Choroid plexus epithelial cell (primary cell): ENCODE data around the gene PSMC2.

Experiments used
- DNase-seq: peaks from one replicate; pipeline ENCODE4 v3.0.0-alpha.2; 2010; ENCODE audit warnings: low read depth
- H3K4me3 ChIP-seq: 2 replicates; pipeline ENCODE4 v1.5.1; 2011; ENCODE audit warnings: low read depth, mild to moderate bottlenecking, control low read depth, low read length, moderate library complexity
- TF ChIP-seq, protein P1 (sequence below): conservative IDR thresholded peaks from 2 replicates; pipeline ENCODE4 v1.5.1; 2011; ENCODE audit warnings: low read depth, mild to moderate bottlenecking, control low read depth, inconsistent platforms, low read length, moderate library complexity

Gene PSMC2

GRCh38 chr7:103347507-103348267 lies at the start of gene PSMC2:
PSMC2 (plus strand) TSS chr7:103347643; CDS start chr7:103347712, 69 bp downstream.
- H3K4me3 ChIP-seq: peak within 1 kb of the TSS; percentile 79
- DNase-seq: peak; percentile 95
- TF ChIP-seq, protein P1, sequence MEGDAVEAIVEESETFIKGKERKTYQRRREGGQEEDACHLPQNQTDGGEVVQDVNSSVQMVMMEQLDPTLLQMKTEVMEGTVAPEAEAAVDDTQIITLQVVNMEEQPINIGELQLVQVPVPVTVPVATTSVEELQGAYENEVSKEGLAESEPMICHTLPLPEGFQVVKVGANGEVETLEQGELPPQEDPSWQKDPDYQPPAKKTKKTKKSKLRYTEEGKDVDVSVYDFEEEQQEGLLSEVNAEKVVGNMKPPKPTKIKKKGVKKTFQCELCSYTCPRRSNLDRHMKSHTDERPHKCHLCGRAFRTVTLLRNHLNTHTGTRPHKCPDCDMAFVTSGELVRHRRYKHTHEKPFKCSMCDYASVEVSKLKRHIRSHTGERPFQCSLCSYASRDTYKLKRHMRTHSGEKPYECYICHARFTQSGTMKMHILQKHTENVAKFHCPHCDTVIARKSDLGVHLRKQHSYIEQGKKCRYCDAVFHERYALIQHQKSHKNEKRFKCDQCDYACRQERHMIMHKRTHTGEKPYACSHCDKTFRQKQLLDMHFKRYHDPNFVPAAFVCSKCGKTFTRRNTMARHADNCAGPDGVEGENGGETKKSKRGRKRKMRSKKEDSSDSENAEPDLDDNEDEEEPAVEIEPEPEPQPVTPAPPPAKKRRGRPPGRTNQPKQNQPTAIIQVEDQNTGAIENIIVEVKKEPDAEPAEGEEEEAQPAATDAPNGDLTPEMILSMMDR: no peak

GRCh38 chr7:103297837-103298179 lies 49.6 kb upstream of the PSMC2 start:
- DNase-seq: no peak
- TF ChIP-seq, protein P1: no peak
- H3K4me3 ChIP-seq: peak overlapping the region; percentile 91

DNA sequence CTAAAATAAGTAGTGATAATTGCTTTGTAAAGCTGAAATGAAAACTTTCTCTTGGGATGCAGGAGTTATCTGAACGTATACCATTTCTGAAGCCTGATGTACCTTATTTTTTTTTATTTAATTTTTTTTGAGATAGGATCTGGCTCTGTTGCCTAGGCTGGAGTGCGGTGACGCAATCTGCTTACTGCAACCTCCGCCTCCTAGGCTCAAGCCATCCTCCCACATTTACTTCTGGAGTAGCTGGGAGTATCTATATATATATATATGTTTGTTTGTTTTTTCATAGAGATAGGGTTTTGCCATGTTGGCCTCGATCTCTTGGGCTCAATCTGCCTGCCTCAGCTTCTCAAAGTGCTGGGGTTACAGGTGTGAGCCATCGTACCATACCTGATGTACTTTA lies 47.8 kb upstream of the PSMC2 start:
- TF ChIP-seq, protein P1: no peak
- DNase-seq: no peak
- H3K4me3 ChIP-seq: no peak overlapping the region

DNA sequence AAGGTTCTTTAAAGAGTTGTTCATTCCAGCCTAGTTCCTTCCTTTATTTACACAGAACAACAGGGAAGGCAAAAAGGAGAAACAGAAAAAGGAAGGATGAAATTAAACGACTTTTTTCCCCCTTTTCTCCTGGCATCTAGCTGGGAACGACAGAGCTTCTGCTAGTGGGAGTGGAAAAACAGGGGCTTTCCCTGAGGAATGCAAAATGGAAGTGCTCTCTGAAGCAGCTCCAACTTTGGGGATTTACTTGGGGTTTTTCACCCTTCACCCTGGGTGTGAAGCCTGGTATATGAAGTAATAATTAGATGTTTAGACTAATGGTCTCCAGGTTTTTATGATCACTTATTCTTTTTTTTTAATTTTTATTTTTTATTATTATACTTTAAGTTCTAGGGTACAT lies 46.0 kb upstream of the PSMC2 start:
- TF ChIP-seq, protein P1: no peak
- DNase-seq: no peak

DNA sequence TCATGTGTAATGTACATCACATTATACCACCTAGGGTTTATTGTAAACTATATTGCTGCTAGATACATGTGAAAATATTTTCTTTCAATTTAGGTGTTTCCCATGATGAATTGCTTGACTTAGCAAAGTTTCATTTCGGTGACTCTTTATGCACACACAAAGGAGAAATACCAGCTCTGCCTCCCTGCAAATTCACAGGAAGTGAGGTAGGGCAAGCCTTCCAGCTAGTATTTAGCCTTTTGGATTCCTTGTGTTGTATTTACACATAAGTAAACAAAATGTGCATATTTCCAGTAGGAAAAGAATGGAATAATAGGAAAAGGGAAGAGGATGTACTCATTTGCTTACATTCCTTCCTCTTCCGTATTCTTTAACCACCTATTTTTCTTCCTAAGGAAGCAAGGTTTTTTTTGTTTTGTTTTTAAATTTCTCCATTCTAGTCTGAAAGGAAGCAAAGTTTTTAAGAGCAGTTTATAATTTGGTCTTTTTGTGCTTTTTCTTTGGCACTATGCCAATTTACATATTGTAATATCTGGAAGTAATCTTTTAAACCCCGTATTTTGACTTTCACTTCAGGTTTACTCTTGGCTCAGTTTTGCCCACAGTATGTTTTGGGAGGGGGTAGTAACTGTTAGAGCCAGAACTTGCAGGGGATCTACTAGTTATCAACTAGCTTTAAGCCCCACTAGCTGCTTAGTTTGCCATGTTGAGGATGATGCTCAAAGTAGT lies 39.8 kb upstream of the PSMC2 start:
- no peak for DNase-seq

More for the DNA sequence above, 46.0 kb upstream of the PSMC2 start:
- no peak overlapping the region for H3K4me3 ChIP-seq

GRCh38 chr7:103314852-103315251 lies 32.6 kb upstream of the PSMC2 start:
- TF ChIP-seq, protein P1: no peak
- no peak overlapping the region for H3K4me3 ChIP-seq
- no peak for DNase-seq

More for the DNA sequence above, 39.8 kb upstream of the PSMC2 start:
- no peak overlapping the region for H3K4me3 ChIP-seq
- TF ChIP-seq, protein P1: no peak
